Stimulated activated CD8-positive, alpha-beta memory T cell treated with anti-CD3 and anti-CD28 coated beads, Interleukin-15, amount 100 ng/mL, for 1 hour (primary cell): ENCODE results near the gene HYAL1.

Source experiments
- DNase-seq: peaks from one replicate; pipeline ENCODE4 v3.0.0-alpha.2; 2020; ENCODE audit warnings: low read depth

Gene HYAL1

GRCh38 chr3:50260027-50260941 is 43.1 kb downstream of the HYAL1 start:
- DNase-seq: peak; percentile 54

DNA sequence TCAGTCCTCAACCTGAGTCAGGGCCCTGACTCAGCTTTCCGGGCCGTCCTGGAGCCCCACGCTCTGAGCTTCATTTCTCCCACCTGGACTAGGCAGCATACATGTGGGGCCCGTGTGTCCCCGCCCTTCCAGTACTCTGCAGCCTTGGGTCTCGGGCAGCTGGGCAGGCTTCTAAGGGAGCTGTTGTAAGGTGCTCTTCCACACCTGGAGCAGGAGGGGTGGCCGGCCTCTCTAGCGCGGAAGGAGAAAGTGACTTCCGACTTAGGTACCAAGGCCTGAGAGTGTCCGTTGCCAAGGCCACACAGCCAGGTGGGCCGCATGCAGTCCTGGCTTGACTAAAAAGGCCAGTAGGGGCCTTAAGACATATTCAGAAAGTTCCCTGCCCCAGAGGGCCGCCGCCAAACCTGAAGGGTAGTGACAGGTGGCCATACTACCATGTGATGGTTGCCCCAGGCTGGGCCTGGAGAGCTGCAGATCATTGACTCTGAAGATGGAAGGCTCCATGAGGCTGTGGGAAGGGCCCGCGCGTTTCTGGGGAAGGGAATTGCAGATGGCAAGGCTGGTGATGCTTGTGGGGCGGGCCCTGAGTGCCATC is 43.8 kb downstream of the HYAL1 start:
- no peak for DNase-seq

GRCh38 chr3:50258979-50259378 is 44.4 kb downstream of the HYAL1 start:
- DNase-seq: no peak

GRCh38 chr3:50258029-50258680 is 45.2 kb downstream of the HYAL1 start:
- no peak for DNase-seq

GRCh38 chr3:50256978-50257890 is 46.1 kb downstream of the HYAL1 start:
- no peak for DNase-seq

GRCh38 chr3:50255251-50255615 is 48.1 kb downstream of the HYAL1 start:
- DNase-seq: no peak

DNA sequence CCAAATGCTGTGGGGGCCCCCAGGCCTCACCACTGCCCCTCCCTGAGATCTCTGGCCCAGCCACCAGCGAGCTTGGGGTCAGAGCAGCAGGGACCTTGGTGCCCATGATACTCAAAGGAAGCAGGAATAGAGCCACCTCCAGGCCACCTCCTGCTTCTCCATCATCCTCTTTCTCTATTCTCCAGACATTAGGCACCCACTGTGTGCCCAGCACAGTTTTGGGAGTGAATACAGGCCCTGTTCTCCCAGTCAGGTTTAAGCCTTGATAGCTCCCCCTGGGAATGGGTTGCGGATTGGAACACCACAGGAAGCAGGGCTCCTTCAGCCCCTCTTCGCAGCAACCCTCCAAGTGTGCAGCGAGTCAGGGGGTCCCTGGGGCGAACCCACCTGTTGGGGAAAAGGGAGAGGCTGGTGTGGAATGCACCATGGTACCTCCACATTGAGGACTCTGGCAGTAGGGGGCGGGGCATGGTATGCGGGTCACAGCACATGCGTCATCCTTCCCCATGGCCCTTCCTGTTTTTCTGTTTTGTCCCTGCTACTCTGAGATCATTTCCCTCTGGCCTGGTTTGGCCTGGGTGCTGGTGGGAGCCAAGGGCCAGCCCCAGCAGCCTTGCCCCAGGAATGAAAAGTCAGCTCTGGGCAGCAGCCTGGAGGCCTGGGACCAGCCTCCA is 48.7 kb downstream of the HYAL1 start:
- no peak for DNase-seq

DNA sequence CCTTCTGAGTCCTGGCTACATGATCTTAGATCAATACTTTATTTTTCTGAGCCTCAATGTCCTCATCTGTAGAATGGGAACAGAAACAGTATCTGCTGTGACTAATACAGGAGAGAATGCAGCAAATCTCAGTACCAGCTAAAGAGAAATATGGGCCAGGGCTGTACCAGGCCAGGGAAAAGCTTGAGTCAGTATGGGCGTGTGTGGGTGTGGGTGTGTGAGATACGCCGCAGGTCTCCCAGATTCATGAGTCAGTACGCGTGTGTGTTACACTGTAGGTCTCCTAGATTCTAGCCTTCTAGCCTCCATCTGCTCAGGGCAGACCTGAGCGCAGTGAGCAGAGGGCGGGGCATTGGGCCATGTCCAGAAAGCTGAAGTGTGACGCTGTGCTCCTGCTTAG is 52.2 kb downstream of the HYAL1 start:
- DNase-seq: no peak

- DNase-seq: no peak
These were observed 52.9 kb downstream of the HYAL1 start for GRCh38 chr3:50250514-50250913.
